ENCODE data around the gene CMTR1.

- TF ChIP-seq CTCF (IDR thresholded peaks at IDR 0.05; ENCODE audit: low read depth, low read length) = no peak
- no peak for TF ChIP-seq POLR2A (IDR thresholded peaks at IDR 0.05; ENCODE audit: extremely low read depth, insufficient read length)
- no peak for TF ChIP-seq MYC (IDR thresholded peaks at IDR 0.05; ENCODE audit: low read depth, low read length)
- TF ChIP-seq MAX (IDR thresholded peaks at IDR 0.05; ENCODE audit: low read depth, low read length) = no peak
Observed at GRCh38 chr6:37467718-37468117, 34.7 kb downstream of the CMTR1 start.
